GM18520 (cell line): ENCODE results near the gene C10orf90.

Experiments
- ATAC-seq: cut with Tn5 transposase; IDR thresholded peaks from one replicate; pipeline ENCODE4 v1.9.1; 2021; ENCODE audit not compliant: unreplicated experiment

C10orf90 gene, protein sequence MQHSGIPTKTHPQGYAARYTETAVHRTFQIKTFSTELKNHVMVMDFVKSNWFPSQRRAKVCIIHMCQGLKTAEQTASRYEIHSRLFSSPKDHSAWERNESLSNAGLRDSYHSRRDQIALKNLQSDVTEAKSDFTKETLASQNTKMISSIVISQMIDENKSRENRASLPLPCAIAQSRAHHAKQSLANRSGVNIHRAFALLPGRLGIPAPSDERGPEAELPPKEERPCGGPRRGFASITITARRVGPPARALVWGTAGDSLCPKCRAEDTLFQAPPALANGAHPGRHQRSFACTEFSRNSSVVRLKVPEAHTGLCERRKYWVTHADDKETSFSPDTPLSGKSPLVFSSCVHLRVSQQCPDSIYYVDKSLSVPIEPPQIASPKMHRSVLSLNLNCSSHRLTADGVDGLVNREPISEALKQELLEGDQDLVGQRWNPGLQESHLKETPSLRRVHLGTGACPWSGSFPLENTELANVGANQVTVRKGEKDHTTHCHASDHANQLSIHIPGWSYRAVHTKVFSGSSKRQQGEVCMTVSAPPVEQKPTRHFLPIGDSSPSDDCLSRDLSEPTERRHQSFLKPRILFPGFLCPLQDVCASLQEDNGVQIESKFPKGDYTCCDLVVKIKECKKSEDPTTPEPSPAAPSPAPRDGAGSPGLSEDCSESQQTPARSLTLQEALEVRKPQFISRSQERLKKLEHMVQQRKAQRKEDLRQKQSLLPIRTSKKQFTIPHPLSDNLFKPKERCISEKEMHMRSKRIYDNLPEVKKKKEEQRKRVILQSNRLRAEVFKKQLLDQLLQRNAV

DNA sequence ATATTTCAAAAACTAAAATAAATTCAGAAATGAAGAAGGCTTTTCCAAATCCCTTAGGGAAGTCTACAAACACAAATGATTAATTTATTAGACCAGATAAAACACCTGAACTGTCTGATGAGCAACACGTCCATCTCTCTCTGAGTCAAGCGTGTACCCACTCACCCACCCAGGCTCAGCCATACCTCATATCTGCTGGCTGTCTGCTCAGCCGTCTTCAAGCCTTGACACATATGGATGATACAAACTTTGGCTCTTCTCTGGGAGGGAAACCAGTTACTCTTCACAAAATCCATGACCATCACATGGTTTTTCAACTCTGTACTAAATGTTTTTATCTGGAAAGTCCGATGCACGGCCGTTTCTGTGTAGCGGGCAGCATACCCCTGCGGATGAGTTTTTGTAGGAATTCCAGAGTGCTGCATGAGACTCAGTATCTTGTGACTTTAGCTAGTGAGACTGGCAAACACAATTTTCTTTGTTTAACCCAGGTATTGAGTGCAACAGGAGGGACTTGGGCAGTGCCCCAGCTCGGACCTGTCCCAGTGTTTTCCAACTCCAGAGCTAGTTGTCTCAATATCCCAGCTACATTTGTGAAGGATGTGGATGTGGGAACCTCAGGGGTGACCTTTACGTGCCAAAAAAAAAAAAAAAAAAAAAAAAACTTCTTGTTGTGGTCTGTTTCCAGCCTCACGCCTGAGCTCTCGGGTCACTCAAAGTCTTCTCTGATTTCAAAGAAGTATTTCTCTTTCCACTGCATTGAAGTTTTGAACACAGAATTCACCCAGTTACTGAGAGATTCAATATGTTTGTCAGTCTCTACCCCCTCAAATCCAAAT lies at the start of gene C10orf90:
TSS of gene C10orf90 (minus strand) at position 638 of the 839 bp plus-strand sequence. CDS start at position 425, 213 bp downstream.
- ATAC-seq = no peak

DNA sequence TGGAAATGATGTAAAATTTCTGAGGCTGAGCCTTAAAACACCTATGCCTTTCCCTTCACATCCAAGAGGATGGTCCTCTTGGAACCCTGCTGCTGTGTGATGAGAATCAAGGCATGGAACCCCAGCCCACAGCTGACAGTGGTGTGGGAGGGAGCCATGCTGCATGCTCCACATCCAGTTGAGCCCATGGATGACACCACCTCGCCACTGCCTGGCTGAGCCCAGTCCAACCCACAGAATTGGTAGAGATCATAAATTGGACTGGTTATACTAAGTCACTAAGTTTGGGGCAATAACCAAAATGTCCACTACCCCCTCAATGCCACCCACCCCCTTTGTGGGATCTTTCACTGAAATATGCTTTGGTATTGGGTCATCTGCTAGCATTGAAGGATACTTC lies 45.9 kb upstream of the C10orf90 start:
- no peak for ATAC-seq

DNA sequence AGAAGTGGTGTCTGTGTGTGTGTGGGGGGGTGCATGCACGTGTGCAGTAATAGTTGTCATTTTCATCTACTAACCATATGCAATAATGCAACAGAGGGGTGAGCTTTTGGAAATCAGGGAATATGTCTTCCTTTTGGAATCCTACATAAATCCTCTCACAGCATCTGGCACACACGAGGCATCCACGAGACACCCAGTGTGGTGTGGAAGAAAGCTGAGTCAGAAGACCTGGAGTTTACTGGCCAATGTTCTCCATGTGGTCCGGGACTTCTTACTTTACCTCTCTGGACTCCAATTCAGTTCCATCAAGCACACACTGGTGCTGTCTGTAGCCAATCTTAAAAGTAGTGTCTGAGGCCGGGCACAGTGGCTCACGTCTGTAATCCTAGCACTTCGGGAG lies 43.1 kb upstream of the C10orf90 start:
- ATAC-seq = no peak

GRCh38 chr10:126712681-126713080 lies 42.2 kb upstream of the C10orf90 start:
- no peak for ATAC-seq

DNA sequence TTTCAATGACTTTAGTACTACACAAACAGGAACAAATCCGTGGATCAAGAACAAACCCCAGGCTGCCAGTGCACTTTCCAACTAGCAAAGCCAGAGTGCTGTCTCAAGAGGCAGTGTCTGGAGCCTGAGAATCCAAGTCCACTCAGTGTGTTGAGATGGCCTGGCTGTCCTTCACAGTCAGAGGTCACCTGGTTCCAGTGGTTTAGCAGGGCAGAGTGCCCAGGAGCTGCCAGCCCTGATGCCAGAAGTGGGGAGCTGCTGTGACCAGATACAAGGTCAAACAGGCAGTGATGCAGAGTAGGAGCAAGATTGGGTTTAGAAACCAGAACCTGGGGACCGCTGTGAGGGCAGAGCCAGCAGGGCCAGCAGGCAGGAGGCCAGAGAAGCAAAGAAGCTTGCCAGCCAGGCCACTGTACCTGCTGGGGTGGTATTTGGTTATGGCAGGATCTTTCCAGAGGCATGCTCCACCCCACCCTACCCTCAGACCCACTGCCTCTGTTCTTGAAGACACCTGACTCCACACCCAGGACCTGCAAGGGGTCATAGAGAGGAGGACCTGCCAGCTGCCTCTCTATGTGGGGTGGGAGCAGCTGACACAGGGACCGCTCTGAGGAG lies 35.6 kb upstream of the C10orf90 start:
- ATAC-seq = no peak

DNA sequence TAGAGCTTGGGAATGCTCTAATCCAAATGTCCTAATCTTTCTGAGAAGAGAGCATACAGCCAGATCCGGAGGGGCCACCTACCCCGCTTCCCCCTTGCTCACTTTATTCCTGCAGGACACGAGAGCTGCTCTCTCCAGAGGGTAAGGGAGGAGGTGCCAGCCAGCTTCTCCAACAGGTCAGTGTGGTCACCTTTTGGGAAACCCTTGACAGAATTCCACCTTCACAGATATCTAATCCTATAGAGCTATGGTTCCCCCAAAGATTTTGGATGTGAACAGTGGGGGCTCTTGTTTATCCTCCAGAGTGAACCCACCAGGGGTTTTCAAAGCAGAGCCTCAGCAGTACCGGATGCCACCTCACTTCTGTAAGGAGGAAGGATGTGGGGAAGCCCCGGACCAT lies 34.6 kb upstream of the C10orf90 start:
- ATAC-seq = no peak

DNA sequence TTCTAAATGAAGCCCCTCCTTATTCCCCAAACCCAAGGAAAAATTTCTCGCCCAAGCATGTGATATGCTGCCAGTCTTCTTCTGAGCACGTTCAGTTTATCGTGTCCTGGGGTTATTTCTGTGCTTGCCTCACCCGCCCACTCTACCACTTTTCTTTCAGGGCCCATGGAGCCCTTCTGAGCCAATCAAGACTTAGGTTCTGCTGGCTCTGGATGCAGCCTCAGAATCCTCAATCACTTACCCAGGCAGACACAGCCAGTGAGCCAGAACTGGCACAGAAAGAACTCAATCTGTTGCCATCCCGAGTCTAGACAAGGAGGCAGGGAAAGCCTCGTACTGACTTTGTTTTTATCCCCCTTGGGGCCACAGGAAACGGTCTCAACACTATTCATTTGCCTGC lies 34.2 kb upstream of the C10orf90 start:
- ATAC-seq = no peak

- no peak for ATAC-seq
Measured at GRCh38 chr10:126702181-126702580, 31.7 kb upstream of the C10orf90 start.

GRCh38 chr10:126701526-126701925 lies 31.0 kb upstream of the C10orf90 start:
- no peak for ATAC-seq

DNA sequence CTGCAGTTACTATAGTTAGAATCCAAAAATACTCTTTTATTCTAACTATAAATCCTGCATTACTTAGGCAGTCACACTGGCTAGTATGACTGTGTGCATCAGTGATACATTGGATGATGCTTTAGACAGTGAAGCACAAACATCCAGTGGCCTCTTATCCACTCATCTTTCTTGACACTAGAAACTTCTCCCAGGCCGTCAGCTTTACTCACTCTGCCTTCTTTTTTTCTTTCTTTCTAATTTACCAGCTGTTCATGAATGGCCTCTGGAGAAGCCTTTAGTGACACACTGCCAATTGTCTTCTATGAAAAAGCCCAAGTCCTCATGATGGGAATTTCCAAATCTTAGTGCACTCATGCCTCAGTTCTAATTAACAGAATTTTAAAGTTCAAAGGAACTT lies 26.2 kb upstream of the C10orf90 start:
- no peak for ATAC-seq

DNA sequence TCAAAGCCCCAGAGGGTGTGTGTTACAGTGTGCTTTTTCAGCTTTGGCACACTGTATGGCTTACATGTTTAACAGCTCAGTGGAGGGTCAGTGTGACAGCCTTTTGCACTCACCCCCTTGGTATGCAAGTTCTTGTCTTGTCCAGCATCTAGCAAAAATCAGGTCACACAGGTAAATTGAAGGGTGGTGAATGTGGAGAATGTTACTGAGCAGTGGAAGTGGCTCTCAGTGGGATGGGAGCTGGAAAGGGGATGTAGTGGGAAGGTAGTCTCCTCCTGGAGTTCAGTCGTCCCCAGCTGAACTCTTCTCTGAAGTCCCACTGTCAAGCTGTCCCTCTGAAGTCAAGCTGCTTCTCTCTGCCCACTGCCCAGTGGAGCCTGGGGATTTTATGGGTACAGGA lies 21.0 kb upstream of the C10orf90 start:
- ATAC-seq = no peak

GRCh38 chr10:126690534-126690933 lies 20.0 kb upstream of the C10orf90 start:
- no peak for ATAC-seq

- ATAC-seq = no peak
Measured at GRCh38 chr10:126689461-126689994, 19.0 kb upstream of the C10orf90 start.

GRCh38 chr10:126687121-126687606 lies 16.7 kb upstream of the C10orf90 start:
- ATAC-seq = no peak

DNA sequence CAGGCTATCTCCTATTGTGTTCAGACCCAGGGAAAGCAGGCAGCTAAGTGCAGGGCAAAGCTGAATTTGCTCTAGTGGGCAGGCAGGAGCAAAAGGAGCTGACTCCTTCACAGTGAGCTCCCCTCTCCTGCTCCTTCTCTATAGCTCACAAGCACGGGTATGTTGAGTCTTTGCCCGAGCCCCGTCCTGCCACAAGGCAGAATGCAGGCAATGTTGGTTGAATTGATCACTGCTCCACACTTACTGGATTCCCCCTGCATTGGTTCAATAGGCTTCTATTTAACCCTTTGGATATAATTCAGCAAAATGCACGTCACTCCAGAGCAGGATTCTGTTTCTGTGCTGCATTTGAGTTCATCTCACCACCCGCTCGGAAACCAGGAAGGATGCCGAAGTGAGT lies 16.2 kb upstream of the C10orf90 start:
- ATAC-seq = no peak

DNA sequence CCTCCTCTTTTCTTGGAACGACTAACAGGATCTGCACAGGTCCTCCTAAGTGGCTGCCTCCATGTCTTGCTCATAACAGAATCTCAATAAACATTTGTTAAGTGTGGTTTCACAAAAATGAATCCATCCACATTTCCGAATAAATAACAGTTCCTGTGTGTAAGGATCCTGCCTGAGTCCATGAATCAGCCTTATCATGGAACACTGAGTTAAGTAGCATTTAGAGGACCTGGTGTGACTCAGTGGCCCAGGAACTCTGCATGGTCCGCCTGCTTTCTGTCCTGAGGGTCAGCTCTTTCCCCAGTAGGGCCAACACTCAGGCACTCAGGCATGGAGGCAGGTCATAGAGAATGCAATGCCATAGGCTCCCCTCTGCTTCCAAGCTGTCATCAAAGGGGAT lies 15.8 kb upstream of the C10orf90 start:
- ATAC-seq = no peak

DNA sequence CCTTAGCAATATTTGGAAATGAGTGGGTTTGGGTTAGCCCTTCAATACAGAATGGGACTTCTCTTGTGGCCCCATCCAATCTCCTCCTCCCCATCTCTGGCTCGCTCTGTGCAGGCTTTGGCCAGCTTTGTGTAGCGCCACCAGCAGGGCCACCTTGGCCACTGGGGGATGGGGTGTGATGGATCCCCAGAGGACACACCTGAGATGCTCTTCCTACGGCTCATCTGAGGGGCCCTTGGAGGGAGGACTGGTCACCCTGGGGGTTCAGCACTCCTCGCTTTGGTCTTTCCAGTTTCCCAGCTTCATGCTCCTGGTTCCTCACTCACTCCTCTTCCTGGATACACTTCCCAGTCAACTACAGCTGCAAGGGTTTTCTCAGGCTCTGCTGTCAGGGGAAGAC lies 15.3 kb upstream of the C10orf90 start:
- ATAC-seq = no peak

- ATAC-seq = no peak
Measured at GRCh38 chr10:126684171-126684745, 13.8 kb upstream of the C10orf90 start.

DNA sequence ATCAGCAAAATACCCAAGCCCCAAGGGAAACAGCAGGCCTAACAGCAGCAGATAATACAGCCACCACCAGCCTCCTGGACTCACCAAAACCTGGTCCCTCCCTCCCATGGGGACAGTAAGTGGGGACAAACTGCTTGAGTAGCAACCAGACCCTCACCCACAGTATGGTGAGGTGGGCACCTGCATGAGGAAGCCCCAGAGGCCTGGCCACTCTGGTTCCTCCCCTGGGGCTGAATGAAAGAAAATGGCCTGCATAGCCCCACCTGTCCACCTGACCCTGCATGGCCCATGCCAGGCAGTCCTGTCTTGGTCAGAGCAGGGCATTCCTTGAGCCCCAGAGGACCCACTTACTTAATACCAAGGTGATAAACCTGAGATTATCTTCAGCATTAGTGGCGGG lies 13.0 kb upstream of the C10orf90 start:
- no peak for ATAC-seq
